ENCODE data around the gene SH3BGRL. TPM values are rescaled to one million over a fixed set of nuclear protein-coding genes. Genes with fewer than 3 reads are reported as not detected.

The SH3BGRL gene
- total RNA-seq, 1 experiment from 2014 or later = 32.1 TPM

DNA sequence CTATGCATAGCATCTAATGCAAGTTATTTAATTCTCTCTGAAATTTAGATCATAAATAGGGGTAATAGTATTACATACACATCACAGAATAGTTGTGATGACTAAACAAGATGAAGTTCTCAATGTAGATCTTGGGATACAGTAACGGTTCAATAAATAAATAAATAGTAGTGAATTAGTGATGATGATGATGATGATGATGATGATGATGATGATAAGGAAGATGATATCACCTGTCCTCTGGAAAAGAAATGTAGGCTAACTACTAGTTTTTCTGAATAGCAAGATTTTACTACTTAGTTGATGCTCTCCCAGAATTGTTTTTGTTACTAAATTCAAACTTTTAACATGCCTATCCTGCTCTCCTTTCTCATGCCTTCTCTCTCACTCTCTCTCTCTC is 30.3 kb downstream of the SH3BGRL start:
- Histone ChIP-seq H3K36me3 (ENCODE audit: control insufficient read depth, insufficient read depth, low read length) (no peaks in the 10 kb centered on the region), H3K9me3 (no peaks in the 10 kb centered on the region), H3K4me3 (ENCODE audit: low read depth, low read length) (no peak overlapping the region), H3K27me3 (replicated peaks; ENCODE audit: control insufficient read depth, insufficient read depth, low read length) (no peaks in the 10 kb centered on the region), H3K4me1 (no peaks in the 10 kb centered on the region)
- no TSS peak for BruUV-seq (replicated peaks)
- DNase-seq = no peak
- Mint-ChIP-seq H3K4me1 (ENCODE audit: low read depth, unreplicated experiment) (peaks cover 7% of the 10 kb centered on the region), H3K27ac (ENCODE audit: unreplicated experiment) (no peak overlapping the region), H3K36me3 (ENCODE audit: insufficient read depth, unreplicated experiment) (no peaks in the 10 kb centered on the region), H3K9me3 (ENCODE audit: unreplicated experiment) (no peaks in the 10 kb centered on the region), H3K27me3 (ENCODE audit: insufficient read depth, unreplicated experiment) (no peaks in the 10 kb centered on the region), H3K4me3 (ENCODE audit: unreplicated experiment) (no peak overlapping the region)
- TF ChIP-seq, protein P1, sequence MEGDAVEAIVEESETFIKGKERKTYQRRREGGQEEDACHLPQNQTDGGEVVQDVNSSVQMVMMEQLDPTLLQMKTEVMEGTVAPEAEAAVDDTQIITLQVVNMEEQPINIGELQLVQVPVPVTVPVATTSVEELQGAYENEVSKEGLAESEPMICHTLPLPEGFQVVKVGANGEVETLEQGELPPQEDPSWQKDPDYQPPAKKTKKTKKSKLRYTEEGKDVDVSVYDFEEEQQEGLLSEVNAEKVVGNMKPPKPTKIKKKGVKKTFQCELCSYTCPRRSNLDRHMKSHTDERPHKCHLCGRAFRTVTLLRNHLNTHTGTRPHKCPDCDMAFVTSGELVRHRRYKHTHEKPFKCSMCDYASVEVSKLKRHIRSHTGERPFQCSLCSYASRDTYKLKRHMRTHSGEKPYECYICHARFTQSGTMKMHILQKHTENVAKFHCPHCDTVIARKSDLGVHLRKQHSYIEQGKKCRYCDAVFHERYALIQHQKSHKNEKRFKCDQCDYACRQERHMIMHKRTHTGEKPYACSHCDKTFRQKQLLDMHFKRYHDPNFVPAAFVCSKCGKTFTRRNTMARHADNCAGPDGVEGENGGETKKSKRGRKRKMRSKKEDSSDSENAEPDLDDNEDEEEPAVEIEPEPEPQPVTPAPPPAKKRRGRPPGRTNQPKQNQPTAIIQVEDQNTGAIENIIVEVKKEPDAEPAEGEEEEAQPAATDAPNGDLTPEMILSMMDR (IDR thresholded peaks at IDR 0.05; ENCODE audit: insufficient read depth in 1 of 2, low read depth in 1 of 2, low read length in 1 of 2, severe bottlenecking in 1 of 2, unreplicated experiment in 1 of 2) = no peak
- POLR2A ChIA-PET = no interaction called here
- intact Hi-C loops (cut with micrococcal nuclease; ENCODE audit: unreplicated experiment) = no loop called here
- CTCF ChIA-PET = no interaction called here

DNA sequence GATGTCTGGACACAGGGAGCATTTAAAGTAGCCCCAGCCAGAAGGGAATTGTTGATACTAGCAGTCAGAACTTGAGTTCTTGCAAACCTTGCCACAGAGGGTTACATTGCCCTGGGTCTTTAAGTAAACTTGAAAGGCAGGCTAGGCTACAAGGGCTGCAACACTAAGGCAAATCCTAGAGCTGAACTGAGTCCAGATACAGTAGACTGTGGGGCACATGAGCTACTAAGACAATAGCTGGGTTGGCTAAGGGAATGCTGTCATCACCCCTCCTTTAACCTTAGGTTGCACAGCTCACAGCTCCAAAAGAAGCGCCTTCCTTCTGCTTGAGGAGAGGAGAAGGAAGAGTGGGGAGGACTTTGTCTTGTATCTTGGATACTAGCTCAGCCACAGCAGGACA is 35.6 kb downstream of the SH3BGRL start:
- no TSS peak for BruUV-seq (replicated peaks)
- Histone ChIP-seq H3K4me1 (no peaks in the 10 kb centered on the region), H3K36me3 (ENCODE audit: control insufficient read depth, insufficient read depth, low read length) (no peaks in the 10 kb centered on the region), H3K9me3 (no peaks in the 10 kb centered on the region), H3K4me3 (ENCODE audit: low read depth, low read length) (no peak overlapping the region), H3K27me3 (replicated peaks; ENCODE audit: control insufficient read depth, insufficient read depth, low read length) (no peaks in the 10 kb centered on the region)
- intact Hi-C loops (cut with micrococcal nuclease; ENCODE audit: unreplicated experiment) = no loop called here
- Mint-ChIP-seq H3K4me1 (ENCODE audit: low read depth, unreplicated experiment) (no peaks in the 10 kb centered on the region), H3K27ac (ENCODE audit: unreplicated experiment) (no peak overlapping the region), H3K36me3 (ENCODE audit: insufficient read depth, unreplicated experiment) (peaks cover 4% of the 10 kb centered on the region), H3K4me3 (ENCODE audit: unreplicated experiment) (no peak overlapping the region), H3K9me3 (ENCODE audit: unreplicated experiment) (no peaks in the 10 kb centered on the region), H3K27me3 (ENCODE audit: insufficient read depth, unreplicated experiment) (no peaks in the 10 kb centered on the region)
- ChIA-PET POLR2A (no interaction called here), CTCF (no interaction called here)
- no peak for DNase-seq
- TF ChIP-seq, protein P1 (IDR thresholded peaks at IDR 0.05; ENCODE audit: insufficient read depth in 1 of 2, low read depth in 1 of 2, low read length in 1 of 2, severe bottlenecking in 1 of 2, unreplicated experiment in 1 of 2) = no peak

DNA sequence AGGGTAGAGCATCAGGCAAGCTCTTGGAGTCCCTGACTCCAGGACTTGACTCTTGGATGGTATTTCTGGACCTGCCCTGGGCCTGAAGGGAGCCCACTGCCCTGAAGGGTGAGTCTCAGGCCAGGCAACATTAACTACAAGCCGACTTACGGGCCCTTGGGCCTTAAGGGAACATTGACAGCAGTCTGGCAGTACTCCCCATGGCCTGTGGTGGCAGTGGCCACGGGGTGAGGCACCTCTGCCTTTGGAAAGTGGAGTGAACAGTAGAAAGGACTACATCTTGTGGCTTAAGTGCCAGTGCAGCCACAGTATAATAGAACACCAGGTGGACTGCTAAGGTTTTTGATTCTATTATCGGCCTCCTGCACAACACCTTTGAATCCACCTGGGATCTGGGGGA is 36.3 kb downstream of the SH3BGRL start:
- no TSS peak for BruUV-seq (replicated peaks)
- H3K9me3 Mint-ChIP-seq (ENCODE audit: unreplicated experiment) = no peaks in the 10 kb centered on the region
- no peaks in the 10 kb centered on the region for H3K4me1 ChIP-seq
- POLR2A ChIA-PET = no interaction called here
- H3K36me3 Mint-ChIP-seq (ENCODE audit: insufficient read depth, unreplicated experiment) = peaks cover 4% of the 10 kb centered on the region
- no peaks in the 10 kb centered on the region for H3K36me3 ChIP-seq (ENCODE audit: control insufficient read depth, insufficient read depth, low read length)
- intact Hi-C loops (cut with micrococcal nuclease; ENCODE audit: unreplicated experiment) = no loop called here
- H3K4me3 ChIP-seq (ENCODE audit: low read depth, low read length) = no peak overlapping the region
- H3K4me3 Mint-ChIP-seq (ENCODE audit: unreplicated experiment) = no peak overlapping the region
- no peaks in the 10 kb centered on the region for H3K27me3 ChIP-seq (replicated peaks; ENCODE audit: control insufficient read depth, insufficient read depth, low read length)
- DNase-seq = no peak
- H3K27me3 Mint-ChIP-seq (ENCODE audit: insufficient read depth, unreplicated experiment) = no peaks in the 10 kb centered on the region
- H3K9me3 ChIP-seq = no peaks in the 10 kb centered on the region
- no peak overlapping the region for H3K27ac Mint-ChIP-seq (ENCODE audit: unreplicated experiment)
- no peaks in the 10 kb centered on the region for H3K4me1 Mint-ChIP-seq (ENCODE audit: low read depth, unreplicated experiment)
- TF ChIP-seq, protein P1 (IDR thresholded peaks at IDR 0.05; ENCODE audit: insufficient read depth in 1 of 2, low read depth in 1 of 2, low read length in 1 of 2, severe bottlenecking in 1 of 2, unreplicated experiment in 1 of 2) = no peak
- CTCF ChIA-PET = no interaction called here

Measured in Caco-2 (cell line).